ENCODE data around the gene EMILIN2. TPM values are rescaled to one million over a fixed set of nuclear protein-coding genes. Genes with fewer than 3 reads are reported as not detected.

The EMILIN2 gene
- total RNA-seq, 4 donors from 2014 or later = 10.8 to 24.2 (median 16.7) TPM

DNA sequence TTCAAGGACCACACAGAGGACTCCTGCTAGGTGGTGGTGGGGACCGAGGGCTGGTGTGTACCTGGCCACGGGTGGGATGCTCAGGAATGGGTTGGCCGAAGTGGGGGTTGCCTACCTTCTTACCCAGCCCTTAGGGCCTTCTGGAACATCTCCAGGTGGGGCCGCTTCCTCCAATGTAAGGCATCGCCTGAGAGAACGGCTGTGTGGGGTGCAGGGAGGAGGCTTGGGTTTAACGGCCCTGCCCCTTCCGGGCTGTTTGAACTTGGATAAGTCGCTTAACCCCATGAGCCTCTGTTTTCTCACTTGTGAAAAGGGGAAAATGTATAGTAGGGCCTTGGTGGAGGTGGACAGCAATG lies 35.0 kb downstream of the EMILIN2 start:
- no peaks in the 10 kb centered on the region for H3K36me3 ChIP-seq
- H3K4me3 ChIP-seq = no peak overlapping the region
- peak overlapping the region; percentile 38 to 63 (median 58) for H3K27ac ChIP-seq (replicated peaks in 1 of 4)
- WGBS = 82% methylated on average over 9 of the region's 9 CpGs
- no peak for TF ChIP-seq POLR2AphosphoS5 (IDR thresholded peaks at IDR 0.05)
- TF ChIP-seq EP300 (IDR thresholded peaks at IDR 0.05) = no peak
- no peak for TF ChIP-seq POLR2A (IDR thresholded peaks at IDR 0.05; ENCODE audit: low read depth)
- TF ChIP-seq, protein P1, sequence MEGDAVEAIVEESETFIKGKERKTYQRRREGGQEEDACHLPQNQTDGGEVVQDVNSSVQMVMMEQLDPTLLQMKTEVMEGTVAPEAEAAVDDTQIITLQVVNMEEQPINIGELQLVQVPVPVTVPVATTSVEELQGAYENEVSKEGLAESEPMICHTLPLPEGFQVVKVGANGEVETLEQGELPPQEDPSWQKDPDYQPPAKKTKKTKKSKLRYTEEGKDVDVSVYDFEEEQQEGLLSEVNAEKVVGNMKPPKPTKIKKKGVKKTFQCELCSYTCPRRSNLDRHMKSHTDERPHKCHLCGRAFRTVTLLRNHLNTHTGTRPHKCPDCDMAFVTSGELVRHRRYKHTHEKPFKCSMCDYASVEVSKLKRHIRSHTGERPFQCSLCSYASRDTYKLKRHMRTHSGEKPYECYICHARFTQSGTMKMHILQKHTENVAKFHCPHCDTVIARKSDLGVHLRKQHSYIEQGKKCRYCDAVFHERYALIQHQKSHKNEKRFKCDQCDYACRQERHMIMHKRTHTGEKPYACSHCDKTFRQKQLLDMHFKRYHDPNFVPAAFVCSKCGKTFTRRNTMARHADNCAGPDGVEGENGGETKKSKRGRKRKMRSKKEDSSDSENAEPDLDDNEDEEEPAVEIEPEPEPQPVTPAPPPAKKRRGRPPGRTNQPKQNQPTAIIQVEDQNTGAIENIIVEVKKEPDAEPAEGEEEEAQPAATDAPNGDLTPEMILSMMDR (IDR thresholded peaks at IDR 0.05) = no peak
- H3K4me1 ChIP-seq = peaks cover 6 to 23% (median 17%) of the 10 kb centered on the region in 4 donors
- DNase-seq (ENCODE audit: extremely low spot score) = no peak
- no peaks in the 10 kb centered on the region for H3K27me3 ChIP-seq
- peaks cover 0 to 6% (median 0%) of the 10 kb centered on the region in 4 donors for H3K9me3 ChIP-seq
- intact Hi-C loops (cut with DNase I) = no loop called here

DNA sequence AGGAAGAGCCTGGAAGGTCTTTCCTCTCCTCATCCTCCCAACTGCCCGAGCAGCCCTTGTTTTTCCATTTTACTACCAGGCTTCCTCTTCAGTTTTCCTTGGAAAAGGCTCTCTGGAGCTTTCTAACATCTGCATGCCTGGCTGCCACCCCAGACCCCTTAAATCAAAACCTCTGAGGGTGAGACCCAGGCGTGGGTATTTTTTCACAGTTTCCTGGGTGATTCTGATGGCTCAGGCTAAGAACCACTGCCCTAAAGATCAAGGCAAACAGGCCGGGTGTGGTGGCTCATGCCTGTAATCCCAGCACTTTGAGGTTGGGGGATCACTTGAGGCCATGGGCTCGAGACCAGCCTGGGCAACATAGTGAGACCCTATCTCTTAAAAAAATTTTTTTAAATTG lies 35.4 kb downstream of the EMILIN2 start:
- H3K4me1 ChIP-seq = peaks cover 6 to 23% (median 17%) of the 10 kb centered on the region in 4 donors
- H3K36me3 ChIP-seq = no peaks in the 10 kb centered on the region
- peak; percentile 55 for DNase-seq (ENCODE audit: extremely low spot score)
- peak overlapping the region; percentile 38 to 63 (median 58) for H3K27ac ChIP-seq (replicated peaks in 1 of 4)
- no peak overlapping the region for H3K4me3 ChIP-seq
- TF ChIP-seq EP300 (IDR thresholded peaks at IDR 0.05) (no peak), POLR2AphosphoS5 (IDR thresholded peaks at IDR 0.05) (no peak), POLR2A (IDR thresholded peaks at IDR 0.05; ENCODE audit: low read depth) (no peak)
- TF ChIP-seq, protein P1 (IDR thresholded peaks at IDR 0.05) = no peak
- WGBS = 90% methylated on average over 4 of the region's 4 CpGs
- H3K9me3 ChIP-seq = peaks cover 0 to 6% (median 0%) of the 10 kb centered on the region in 4 donors
- no peaks in the 10 kb centered on the region for H3K27me3 ChIP-seq
- intact Hi-C loops (cut with DNase I) = no loop called here

- no peaks in the 10 kb centered on the region for H3K36me3 ChIP-seq
- H3K9me3 ChIP-seq = peaks cover 0 to 6% (median 0%) of the 10 kb centered on the region in 4 donors
- H3K27me3 ChIP-seq = no peaks in the 10 kb centered on the region
- 72% methylated on average over 8 of the region's 10 CpGs for WGBS
- no peak overlapping the region for H3K4me3 ChIP-seq
- intact Hi-C loops (cut with DNase I) = no loop called here
- peaks cover 6 to 23% (median 17%) of the 10 kb centered on the region in 4 donors for H3K4me1 ChIP-seq
- TF ChIP-seq, protein P1 (IDR thresholded peaks at IDR 0.05) = no peak
- TF ChIP-seq EP300 (IDR thresholded peaks at IDR 0.05) (no peak), POLR2AphosphoS5 (IDR thresholded peaks at IDR 0.05) (no peak), POLR2A (IDR thresholded peaks at IDR 0.05; ENCODE audit: low read depth) (no peak)
- peak overlapping the region in 1 of 4 donors; percentile 30 for H3K27ac ChIP-seq (replicated peaks in 1 of 4)
- DNase-seq (ENCODE audit: extremely low spot score) = peak; percentile 86
These were observed 36.4 kb downstream of the EMILIN2 start for GRCh38 chr18:2883076-2883735.

- TF ChIP-seq, protein P1 (IDR thresholded peaks at IDR 0.05) = no peak
- no peak for TF ChIP-seq POLR2A (IDR thresholded peaks at IDR 0.05; ENCODE audit: low read depth)
- TF ChIP-seq EP300 (IDR thresholded peaks at IDR 0.05) = no peak
- Histone ChIP-seq H3K27me3 (no peaks in the 10 kb centered on the region), H3K36me3 (no peaks in the 10 kb centered on the region), H3K4me3 (no peak overlapping the region), H3K27ac (replicated peaks in 1 of 4) (no peak overlapping the region), H3K4me1 (peaks cover 6 to 23% (median 17%) of the 10 kb centered on the region in 4 donors), H3K9me3 (peaks cover 0 to 6% (median 0%) of the 10 kb centered on the region in 4 donors)
- intact Hi-C loops (cut with DNase I) = no loop called here
- 94% methylated on average over 13 of the region's 13 CpGs for WGBS
- no peak for DNase-seq (ENCODE audit: extremely low spot score)
These were observed 38.0 kb downstream of the EMILIN2 start for GRCh38 chr18:2884706-2885285.
